Measurements from ENCODE around the gene NCK1. TPM values are rescaled to one million over a fixed set of nuclear protein-coding genes. Genes with fewer than 3 reads are reported as not detected.

NCK1 gene
- total and polyA plus RNA-seq, 9 of the 15 experiments (the other 6 are each of a cell fraction or from before 2014, with no cell fraction given) = 17.3 to 30.5 (median 25.0) TPM

GRCh38 chr3:136861890-136862616, at the start of gene NCK1 (continued):
- TF ChIP-seq REST (IDR thresholded peaks at IDR 0.05; ENCODE audit: borderline replicate concordance) (no peak), REST (CRISPR knock-in tag; IDR thresholded peaks at IDR 0.05; ENCODE audit: low read depth) (no peak), ZC3H4 (CRISPR knock-in tag; IDR thresholded peaks at IDR 0.05; ENCODE audit: borderline replicate concordance) (peak; percentile 41; the same call in 1 of the 2 replicates), ZNF174 (CRISPR knock-in tag; IDR thresholded peaks at IDR 0.05) (no peak), TCF7 (IDR thresholded peaks at IDR 0.05; ENCODE audit: borderline replicate concordance) (no peak), ZNF507 (tag; conservative IDR thresholded peaks at IDR 0.05) (no peak), MIER1 (IDR thresholded peaks at IDR 0.05; ENCODE audit: low read depth) (no peak), KLF1 (tag; IDR thresholded peaks at IDR 0.05) (no peak), KAT2B (IDR thresholded peaks at IDR 0.05; ENCODE audit: low read depth, low read length) (no peak), PML (IDR thresholded peaks at IDR 0.05; ENCODE audit: low read length) (peak; percentile 38; the same call in 1 of the 2 replicates), FOSL1 (tag; conservative IDR thresholded peaks at IDR 0.05) (no peak), HNRNPLL (IDR thresholded peaks at IDR 0.05; ENCODE audit: low read depth, low read length, poor library complexity, severe bottlenecking) (peak; percentile 83), TCF7L2 (IDR thresholded peaks at IDR 0.05; ENCODE audit: low read depth, low read length) (no peak)
- TF ChIP-seq, protein P1, sequence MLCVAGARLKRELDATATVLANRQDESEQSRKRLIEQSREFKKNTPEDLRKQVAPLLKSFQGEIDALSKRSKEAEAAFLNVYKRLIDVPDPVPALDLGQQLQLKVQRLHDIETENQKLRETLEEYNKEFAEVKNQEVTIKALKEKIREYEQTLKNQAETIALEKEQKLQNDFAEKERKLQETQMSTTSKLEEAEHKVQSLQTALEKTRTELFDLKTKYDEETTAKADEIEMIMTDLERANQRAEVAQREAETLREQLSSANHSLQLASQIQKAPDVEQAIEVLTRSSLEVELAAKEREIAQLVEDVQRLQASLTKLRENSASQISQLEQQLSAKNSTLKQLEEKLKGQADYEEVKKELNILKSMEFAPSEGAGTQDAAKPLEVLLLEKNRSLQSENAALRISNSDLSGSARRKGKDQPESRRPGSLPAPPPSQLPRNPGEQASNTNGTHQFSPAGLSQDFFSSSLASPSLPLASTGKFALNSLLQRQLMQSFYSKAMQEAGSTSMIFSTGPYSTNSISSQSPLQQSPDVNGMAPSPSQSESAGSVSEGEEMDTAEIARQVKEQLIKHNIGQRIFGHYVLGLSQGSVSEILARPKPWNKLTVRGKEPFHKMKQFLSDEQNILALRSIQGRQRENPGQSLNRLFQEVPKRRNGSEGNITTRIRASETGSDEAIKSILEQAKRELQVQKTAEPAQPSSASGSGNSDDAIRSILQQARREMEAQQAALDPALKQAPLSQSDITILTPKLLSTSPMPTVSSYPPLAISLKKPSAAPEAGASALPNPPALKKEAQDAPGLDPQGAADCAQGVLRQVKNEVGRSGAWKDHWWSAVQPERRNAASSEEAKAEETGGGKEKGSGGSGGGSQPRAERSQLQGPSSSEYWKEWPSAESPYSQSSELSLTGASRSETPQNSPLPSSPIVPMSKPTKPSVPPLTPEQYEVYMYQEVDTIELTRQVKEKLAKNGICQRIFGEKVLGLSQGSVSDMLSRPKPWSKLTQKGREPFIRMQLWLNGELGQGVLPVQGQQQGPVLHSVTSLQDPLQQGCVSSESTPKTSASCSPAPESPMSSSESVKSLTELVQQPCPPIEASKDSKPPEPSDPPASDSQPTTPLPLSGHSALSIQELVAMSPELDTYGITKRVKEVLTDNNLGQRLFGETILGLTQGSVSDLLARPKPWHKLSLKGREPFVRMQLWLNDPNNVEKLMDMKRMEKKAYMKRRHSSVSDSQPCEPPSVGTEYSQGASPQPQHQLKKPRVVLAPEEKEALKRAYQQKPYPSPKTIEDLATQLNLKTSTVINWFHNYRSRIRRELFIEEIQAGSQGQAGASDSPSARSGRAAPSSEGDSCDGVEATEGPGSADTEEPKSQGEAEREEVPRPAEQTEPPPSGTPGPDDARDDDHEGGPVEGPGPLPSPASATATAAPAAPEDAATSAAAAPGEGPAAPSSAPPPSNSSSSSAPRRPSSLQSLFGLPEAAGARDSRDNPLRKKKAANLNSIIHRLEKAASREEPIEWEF (CRISPR knock-in tag; IDR thresholded peaks at IDR 0.05) = no peak
